Endodermal cell (in vitro differentiated cells): Measurements from ENCODE around the gene PSMA7. TPM values are rescaled to one million over a fixed set of nuclear protein-coding genes. Genes with fewer than 3 reads are reported as not detected.

Experiments used
- DNase-seq: peaks from one replicate; pipeline ENCODE4 v3.0.0-alpha.2; 2017
- H3K27ac ChIP-seq: 2 replicates; pipeline ENCODE4 v1.5.1; 2013; ENCODE audit warnings: mild to moderate bottlenecking, low read depth, low read length, moderate library complexity
- H3K27me3 ChIP-seq: 2 replicates; pipeline ENCODE4 v1.6.1; 2013; ENCODE audit warnings: mild to moderate bottlenecking, low read length, moderate library complexity; ENCODE audit not compliant: insufficient read depth, control insufficient read depth, poor library complexity, severe bottlenecking
- H3K36me3 ChIP-seq: 2 replicates; pipeline ENCODE4 v1.7.0; 2013; ENCODE audit warnings: mild to moderate bottlenecking, low read length, moderate library complexity; ENCODE audit not compliant: control insufficient read depth, insufficient read depth
- H3K4me1 ChIP-seq: one replicate; pipeline ENCODE4 v1.7.0; 2013; ENCODE audit warnings: low read length; ENCODE audit not compliant: control insufficient read depth, insufficient read depth
- H3K4me3 ChIP-seq: 2 replicates; pipeline ENCODE4 v1.5.1; 2013; ENCODE audit warnings: mild to moderate bottlenecking, low read length, moderate library complexity
- H3K9ac ChIP-seq: 2 replicates; pipeline ENCODE4 v1.6.1; 2013; ENCODE audit warnings: mild to moderate bottlenecking, low read length, moderate library complexity; ENCODE audit not compliant: poor library complexity, severe bottlenecking; ENCODE audit errors: extremely low read depth
- H3K9me3 ChIP-seq: 2 replicates; pipeline ENCODE4 v1.6.1; 2013; ENCODE audit warnings: mild to moderate bottlenecking, low read length, moderate library complexity; ENCODE audit not compliant: control insufficient read depth
- H3K27ac Mint-ChIP-seq: 2 replicates; pipeline ENCODE4 v1.8.0; 2020; ENCODE audit warnings: mixed read lengths
- H3K27me3 Mint-ChIP-seq: 2 replicates; pipeline ENCODE4 v1.8.0; 2021; ENCODE audit warnings: mild to moderate bottlenecking, mixed read lengths; ENCODE audit not compliant: insufficient read depth
- H3K36me3 Mint-ChIP-seq: 2 replicates; pipeline ENCODE4 v1.8.0; 2020; ENCODE audit warnings: low read depth, mixed read lengths
- H3K4me1 Mint-ChIP-seq: 2 replicates; pipeline ENCODE4 v1.8.0; 2020; ENCODE audit warnings: mixed read lengths
- H3K4me3 Mint-ChIP-seq: 2 replicates; pipeline ENCODE4 v1.8.0; 2020; ENCODE audit warnings: mild to moderate bottlenecking, moderate library complexity, mixed read lengths
- H3K9me3 Mint-ChIP-seq: 2 replicates; pipeline ENCODE4 v1.8.0; 2020; ENCODE audit warnings: mild to moderate bottlenecking, mixed read lengths
- WGBS, 2 experiments: methylation state at CpG; one replicate each; pipeline versions ENCODE4 v1.1.5 to v1.1.7; 2013; ENCODE audit warnings: missing lambda C conversion rate in 2 of 2, mixed read lengths in 1 of 2; ENCODE audit not compliant: insufficient coverage in 1 of 2, insufficient read length in 1 of 2; 5-methylcytosine and 5-hydroxymethylcytosine counted together
- total RNA-seq, 2 donors: library from RNA; stranded (reverse); fragmentation: NEBNext Ultra II Directional in 1 of 2; extraction: Animal tissue kit (Norgen Biotek cat#: 25700) in 1 of 2; gene quantifications; 2 replicates in 1 of 2; 3 replicates in 1 of 2; pipeline ENCODE4 v1.2.1, GENCODE V29; 2021
- TF ChIP-seq, protein P1 (sequence below): fragments of 200-600 bp; sonication (generic); conservative IDR thresholded peaks from 2 replicates; pipeline ENCODE4 v1.5.0; 2021; ENCODE audit warnings: antibody characterized with exemption, mild to moderate bottlenecking

The PSMA7 gene
- total RNA-seq, 2 donors from 2014 or later = 279 to 280 TPM

DNA sequence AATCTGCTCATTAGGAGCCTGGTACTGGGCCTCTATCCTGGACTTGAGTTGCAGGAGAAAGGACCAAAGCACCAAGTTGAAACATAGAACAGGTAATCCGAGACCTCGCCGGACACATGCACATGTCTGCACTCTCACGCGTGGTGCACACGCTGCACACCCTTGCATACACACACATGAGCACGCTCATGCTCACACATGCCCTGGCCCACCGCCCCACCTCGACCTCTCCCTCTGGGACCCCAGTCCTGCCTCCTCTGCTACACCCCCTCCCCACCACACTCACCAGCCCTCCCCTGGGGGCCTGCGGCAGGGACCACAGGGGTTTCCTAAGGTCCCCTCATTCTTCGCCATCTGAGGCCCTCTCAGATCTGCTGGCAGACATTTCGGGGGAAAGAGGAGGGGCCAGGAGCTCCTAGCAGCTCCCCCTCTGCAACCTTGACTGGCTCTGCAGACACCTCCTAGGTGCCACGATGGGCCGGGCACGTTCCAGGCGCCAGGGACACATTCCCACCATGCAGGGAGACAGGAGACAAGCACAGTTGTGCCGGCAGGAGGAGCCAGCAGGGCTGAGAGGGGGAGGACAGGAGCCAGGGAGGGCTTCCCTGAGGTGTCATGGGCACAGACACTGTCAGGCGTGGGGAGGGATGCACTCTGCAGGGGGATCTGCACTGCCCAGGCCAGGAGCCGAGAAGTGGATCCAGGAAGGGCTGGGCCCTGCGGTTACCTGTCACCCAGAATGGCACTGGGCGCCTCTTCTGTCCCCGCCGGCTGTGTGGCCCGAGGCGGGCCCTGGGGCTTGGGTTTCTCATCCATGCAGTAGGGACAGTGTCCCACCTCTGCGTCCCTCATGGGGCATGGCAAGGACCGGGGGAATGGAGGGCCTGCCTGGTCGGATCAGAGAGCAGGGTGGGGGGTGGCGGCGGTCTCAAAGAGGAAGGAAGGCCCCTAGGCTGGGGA, 46.5 kb downstream of the PSMA7 start:
- no peak for DNase-seq
- Mint-ChIP-seq H3K4me3 (no peak overlapping the region), H3K27me3 (peaks cover 13% of the 10 kb centered on the region), H3K9me3 (peaks cover 15% of the 10 kb centered on the region), H3K27ac (no peak overlapping the region), H3K4me1 (no peaks in the 10 kb centered on the region), H3K36me3 (no peaks in the 10 kb centered on the region)
- 91 to 92% methylated on average over 18 to 30 of the region's 30 CpGs for WGBS, 2 experiments
- TF ChIP-seq, protein P1, sequence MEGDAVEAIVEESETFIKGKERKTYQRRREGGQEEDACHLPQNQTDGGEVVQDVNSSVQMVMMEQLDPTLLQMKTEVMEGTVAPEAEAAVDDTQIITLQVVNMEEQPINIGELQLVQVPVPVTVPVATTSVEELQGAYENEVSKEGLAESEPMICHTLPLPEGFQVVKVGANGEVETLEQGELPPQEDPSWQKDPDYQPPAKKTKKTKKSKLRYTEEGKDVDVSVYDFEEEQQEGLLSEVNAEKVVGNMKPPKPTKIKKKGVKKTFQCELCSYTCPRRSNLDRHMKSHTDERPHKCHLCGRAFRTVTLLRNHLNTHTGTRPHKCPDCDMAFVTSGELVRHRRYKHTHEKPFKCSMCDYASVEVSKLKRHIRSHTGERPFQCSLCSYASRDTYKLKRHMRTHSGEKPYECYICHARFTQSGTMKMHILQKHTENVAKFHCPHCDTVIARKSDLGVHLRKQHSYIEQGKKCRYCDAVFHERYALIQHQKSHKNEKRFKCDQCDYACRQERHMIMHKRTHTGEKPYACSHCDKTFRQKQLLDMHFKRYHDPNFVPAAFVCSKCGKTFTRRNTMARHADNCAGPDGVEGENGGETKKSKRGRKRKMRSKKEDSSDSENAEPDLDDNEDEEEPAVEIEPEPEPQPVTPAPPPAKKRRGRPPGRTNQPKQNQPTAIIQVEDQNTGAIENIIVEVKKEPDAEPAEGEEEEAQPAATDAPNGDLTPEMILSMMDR = no peak
- Histone ChIP-seq H3K4me1 (no peaks in the 10 kb centered on the region), H3K9me3 (peaks cover 9% of the 10 kb centered on the region), H3K27ac (no peak overlapping the region), H3K9ac (no peak overlapping the region), H3K4me3 (no peak overlapping the region), H3K27me3 (no peaks in the 10 kb centered on the region), H3K36me3 (no peaks in the 10 kb centered on the region)

DNA sequence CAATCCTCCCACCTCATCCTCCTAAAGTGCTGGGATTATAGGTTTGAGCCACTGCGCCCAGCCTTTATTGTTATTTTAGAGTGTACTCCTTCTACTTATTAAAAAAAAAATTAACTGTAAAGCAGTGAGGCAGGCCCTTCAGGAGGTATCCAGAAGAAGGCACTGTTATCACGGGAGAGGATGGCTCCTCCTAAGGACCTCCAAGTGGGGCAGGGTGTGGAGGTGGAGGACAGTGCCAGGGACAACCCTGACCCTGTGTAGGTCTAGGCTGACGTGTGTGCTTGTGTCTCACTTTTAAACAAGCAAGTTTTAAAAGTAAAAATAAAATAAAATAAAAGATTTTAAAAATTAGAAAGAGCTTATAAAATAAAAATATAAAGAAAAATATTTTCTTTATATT, 53.8 kb downstream of the PSMA7 start:
- H3K27ac Mint-ChIP-seq = no peak overlapping the region
- H3K36me3 Mint-ChIP-seq = no peaks in the 10 kb centered on the region
- no peaks in the 10 kb centered on the region for H3K4me1 Mint-ChIP-seq
- H3K4me3 ChIP-seq = no peak overlapping the region
- peaks cover 9% of the 10 kb centered on the region for H3K9me3 Mint-ChIP-seq
- no peak for DNase-seq
- no peaks in the 10 kb centered on the region for H3K27me3 Mint-ChIP-seq
- no peak overlapping the region for H3K27ac ChIP-seq
- TF ChIP-seq, protein P1 = no peak
- H3K4me3 Mint-ChIP-seq = no peak overlapping the region
- H3K27me3 ChIP-seq = no peaks in the 10 kb centered on the region
- H3K4me1 ChIP-seq = no peaks in the 10 kb centered on the region
- no peak overlapping the region for H3K9ac ChIP-seq
- no peaks in the 10 kb centered on the region for H3K36me3 ChIP-seq
- 74% methylated on average over 2 of the region's 3 CpGs; no CpG with 5 or more reads in 1 of the 2 experiments for WGBS, 2 experiments
- peaks cover 9% of the 10 kb centered on the region for H3K9me3 ChIP-seq

DNA sequence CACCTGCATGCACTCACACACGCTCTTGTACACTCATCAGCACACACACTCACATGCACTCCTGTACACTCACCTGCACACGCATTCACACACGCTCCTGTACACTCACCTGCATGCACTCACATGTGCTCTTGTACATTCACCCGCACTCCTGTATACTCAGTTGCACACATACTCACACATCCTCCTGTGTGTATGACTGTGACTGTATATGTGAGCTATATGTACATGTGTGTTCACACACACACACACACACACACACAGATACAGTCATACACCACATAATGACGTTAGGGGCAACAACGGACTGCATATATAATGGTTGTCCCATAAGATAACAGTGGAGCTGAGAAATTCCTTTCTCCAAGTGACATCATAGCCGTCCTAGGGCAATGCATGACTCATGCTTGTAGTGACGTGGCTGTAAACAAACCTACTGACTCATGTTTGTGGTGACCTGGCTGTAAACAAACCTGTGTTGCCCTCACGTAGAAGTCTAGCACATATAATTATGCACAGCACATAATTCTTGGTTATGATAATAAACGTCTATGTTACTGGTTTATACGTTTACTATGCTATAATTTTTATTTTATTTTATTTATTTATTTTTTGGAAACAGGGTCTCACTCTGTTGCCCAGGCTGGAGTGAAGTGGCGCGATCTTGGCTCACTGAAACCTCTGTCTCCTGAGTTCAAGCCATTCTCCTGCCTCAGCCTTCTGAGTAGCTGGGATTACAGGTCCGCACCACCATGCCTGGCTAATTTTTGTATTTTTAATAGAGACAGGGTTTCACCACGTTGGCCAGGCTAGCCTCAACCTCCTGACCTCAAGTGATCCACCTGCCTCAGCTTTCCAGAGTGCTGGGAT, 54.7 kb downstream of the PSMA7 start:
- TF ChIP-seq, protein P1 = no peak
- no peak overlapping the region for H3K4me3 Mint-ChIP-seq
- H3K36me3 Mint-ChIP-seq = no peaks in the 10 kb centered on the region
- Histone ChIP-seq H3K4me3 (no peak overlapping the region), H3K4me1 (no peaks in the 10 kb centered on the region), H3K9ac (no peak overlapping the region), H3K9me3 (peaks cover 9% of the 10 kb centered on the region), H3K27me3 (no peaks in the 10 kb centered on the region), H3K36me3 (no peaks in the 10 kb centered on the region), H3K27ac (no peak overlapping the region)
- H3K4me1 Mint-ChIP-seq = no peaks in the 10 kb centered on the region
- no peaks in the 10 kb centered on the region for H3K27me3 Mint-ChIP-seq
- peaks cover 8% of the 10 kb centered on the region for H3K9me3 Mint-ChIP-seq
- H3K27ac Mint-ChIP-seq = no peak overlapping the region
- DNase-seq = peak; percentile 63
- WGBS, 2 experiments = 72 to 78% methylated on average over 9 to 13 of the region's 15 CpGs
